Prostate gland (tissue), 2 donors: ENCODE results near the gene SPON1.

Source experiments
- POLR2A ChIP-seq: fragments of 450-650 bp; IDR thresholded peaks from one replicate; pipeline ENCODE4 v1.6.1; 2016; ENCODE audit warnings: antibody characterized with exemption, mild to moderate bottlenecking
- TF ChIP-seq, protein P1 (sequence below), 4 experiments: fragments of 200-600 bp in 2 of 4; fragments of 450-650 bp in 2 of 4; sonication (generic) in 2 of 4; IDR thresholded peaks; 1 replicate in 3 of 4; 2 replicates in 1 of 4; pipeline ENCODE4 v1.5.1; 2016 to 2019; ENCODE audit warnings: antibody characterized with exemption in 4 of 4, mild to moderate bottlenecking in 2 of 4, moderate library complexity in 2 of 4

DNA sequence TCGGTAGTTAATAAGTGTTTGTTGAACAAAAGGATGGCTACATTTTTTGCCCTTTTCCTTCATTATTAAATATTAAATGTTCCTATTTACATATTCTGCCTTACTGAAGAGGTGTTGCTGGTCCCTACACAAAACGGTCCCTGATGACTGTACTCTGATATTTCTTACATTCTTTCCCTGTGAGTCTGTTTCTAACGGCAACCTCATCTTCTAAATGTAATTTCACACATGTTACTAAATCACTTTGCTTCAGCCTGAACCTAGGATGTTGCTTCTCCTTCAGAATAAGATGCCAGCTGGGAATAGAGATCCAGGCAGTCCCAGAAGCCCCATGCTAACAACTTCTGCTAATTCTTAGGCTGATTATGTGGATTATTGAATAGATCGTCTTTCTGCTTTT lies 50.3 kb downstream of the SPON1 start:
- no peak for TF ChIP-seq POLR2A
- TF ChIP-seq, protein P1, sequence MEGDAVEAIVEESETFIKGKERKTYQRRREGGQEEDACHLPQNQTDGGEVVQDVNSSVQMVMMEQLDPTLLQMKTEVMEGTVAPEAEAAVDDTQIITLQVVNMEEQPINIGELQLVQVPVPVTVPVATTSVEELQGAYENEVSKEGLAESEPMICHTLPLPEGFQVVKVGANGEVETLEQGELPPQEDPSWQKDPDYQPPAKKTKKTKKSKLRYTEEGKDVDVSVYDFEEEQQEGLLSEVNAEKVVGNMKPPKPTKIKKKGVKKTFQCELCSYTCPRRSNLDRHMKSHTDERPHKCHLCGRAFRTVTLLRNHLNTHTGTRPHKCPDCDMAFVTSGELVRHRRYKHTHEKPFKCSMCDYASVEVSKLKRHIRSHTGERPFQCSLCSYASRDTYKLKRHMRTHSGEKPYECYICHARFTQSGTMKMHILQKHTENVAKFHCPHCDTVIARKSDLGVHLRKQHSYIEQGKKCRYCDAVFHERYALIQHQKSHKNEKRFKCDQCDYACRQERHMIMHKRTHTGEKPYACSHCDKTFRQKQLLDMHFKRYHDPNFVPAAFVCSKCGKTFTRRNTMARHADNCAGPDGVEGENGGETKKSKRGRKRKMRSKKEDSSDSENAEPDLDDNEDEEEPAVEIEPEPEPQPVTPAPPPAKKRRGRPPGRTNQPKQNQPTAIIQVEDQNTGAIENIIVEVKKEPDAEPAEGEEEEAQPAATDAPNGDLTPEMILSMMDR (IDR thresholded peaks at IDR 0.05) = no peak
